GM10248 (cell line): ENCODE measurements around the gene CISD3.

Experiments
- CTCF ChIA-PET: fragments of 300-600 bp; sonication (Branson Sonifier 250); formaldehyde crosslinking; extraction: SDS; loops from one replicate; lab custom pipeline; 2021; ENCODE audit warnings: antibody characterized with exemption; lab: Yijun Ruan, JAX
- POLR2A ChIA-PET: fragments of 350-650 bp; sonication (Branson Sonifier 250); formaldehyde crosslinking; extraction: SDS; loops from one replicate; lab custom pipeline; 2020; ENCODE audit warnings: antibody characterized with exemption; lab: Yijun Ruan, JAX
- DNase-seq: peaks from one replicate; pipeline ENCODE4 v3.0.0; 2012; ENCODE audit errors: extremely low spot score
- CTCF ChIP-seq: IDR thresholded peaks from 2 replicates; pipeline ENCODE4 v1.5.1; 2012; ENCODE audit warnings: mild to moderate bottlenecking, low read depth; ENCODE audit errors: extremely low read depth, missing control alignments, control extremely low read depth

The CISD3 gene

GRCh38 chr17:38706505-38707216 is 23.5 kb upstream of the CISD3 start:
- POLR2A ChIA-PET = no interaction called here
- TF ChIP-seq CTCF = no peak
- CTCF ChIA-PET = interaction anchor here (1.0 to 5.1 kb wide), 6 partner anchors 9 to 31 kb away, joined by 3 to 35 read pairs (median 8); partner anchors contain the start of gene CISD3
- DNase-seq = no peak

GRCh38 chr17:38707678-38708351 is 22.3 kb upstream of the CISD3 start:
- CTCF ChIA-PET = interaction anchor here (1.4 to 5.1 kb wide), 4 partner anchors 8 to 32 kb away, joined by 3 to 35 read pairs (median 14); no protein-coding TSS in a partner anchor
- POLR2A ChIA-PET = no interaction called here
- TF ChIP-seq CTCF = no peak
- no peak for DNase-seq

DNA sequence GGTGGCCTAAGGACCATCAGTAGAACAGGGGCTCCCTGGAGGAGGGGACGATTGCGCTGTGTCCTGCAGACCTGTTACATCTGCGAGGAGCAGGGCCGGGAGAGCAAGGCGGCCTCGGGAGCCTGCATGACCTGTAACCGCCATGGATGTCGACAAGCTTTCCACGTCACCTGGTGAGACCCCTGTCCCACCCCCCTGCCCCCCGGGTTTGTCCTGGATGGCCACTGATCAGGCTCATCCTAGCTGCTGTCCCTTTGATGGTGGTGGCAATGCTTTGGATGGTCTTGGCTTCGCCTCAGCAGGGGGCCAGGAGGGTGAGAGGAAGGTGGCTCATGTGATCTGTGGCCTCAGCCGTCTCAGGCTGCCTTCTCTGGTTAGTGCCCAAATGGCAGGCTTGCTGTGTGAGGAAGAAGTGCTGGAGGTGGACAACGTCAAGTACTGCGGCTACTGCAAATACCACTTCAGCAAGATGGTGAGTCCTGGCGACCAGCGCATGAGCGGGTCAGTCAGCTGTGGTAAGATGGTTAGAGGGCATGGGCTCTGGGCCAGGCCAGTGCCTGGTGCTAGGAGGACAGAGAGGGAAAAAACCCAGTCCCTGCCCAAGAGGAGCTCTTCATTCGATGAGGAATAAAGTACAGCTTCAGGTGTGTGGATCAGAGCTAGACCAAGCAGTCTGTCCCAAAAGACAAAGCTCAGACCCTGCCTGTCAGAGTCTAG is 20.9 kb upstream of the CISD3 start:
- ChIA-PET POLR2A (interaction anchor here (0.7 kb wide), 1 partner anchor 19 kb away, joined by 3 read pairs; no protein-coding TSS in a partner anchor), CTCF (interaction anchor here (1.0 to 5.1 kb wide), 4 partner anchors 16 to 32 kb away, joined by 3 to 35 read pairs (median 8); no protein-coding TSS in a partner anchor)
- no peak for TF ChIP-seq CTCF
- no peak for DNase-seq

GRCh38 chr17:38709864-38710603 is 20.1 kb upstream of the CISD3 start:
- TF ChIP-seq CTCF = no peak
- ChIA-PET CTCF (interaction anchor here (0.9 to 5.1 kb wide), 8 partner anchors 12 to 42 kb away, joined by 3 to 35 read pairs (median 4); no protein-coding TSS in a partner anchor), POLR2A (interaction anchor here (0.7 kb wide), 1 partner anchor 19 kb away, joined by 3 read pairs; no protein-coding TSS in a partner anchor)
- DNase-seq = no peak

DNA sequence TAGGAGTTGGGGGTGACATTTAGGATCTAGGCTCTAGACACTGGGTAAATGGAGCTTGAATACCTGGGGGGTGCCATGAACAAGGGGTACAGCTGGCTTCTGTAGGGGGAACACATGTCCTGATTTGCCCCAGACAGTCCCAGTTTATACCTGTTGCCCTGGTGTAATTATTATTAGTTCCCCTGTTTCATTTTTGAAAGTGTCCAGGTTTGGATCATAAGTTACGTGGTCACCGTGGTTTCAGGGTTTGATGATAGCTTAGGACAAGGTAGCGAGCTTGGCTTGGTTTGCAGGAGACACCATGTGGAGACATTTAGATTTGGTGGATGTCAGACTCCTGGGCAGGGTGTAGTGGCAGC is 19.6 kb upstream of the CISD3 start:
- ChIA-PET CTCF (interaction anchor here (0.7 to 5.1 kb wide), 8 partner anchors 10 to 43 kb away, joined by 3 to 35 read pairs (median 4); no protein-coding TSS in a partner anchor), POLR2A (no interaction called here)
- DNase-seq = no peak
- no peak for TF ChIP-seq CTCF
